ENCODE data around the gene CYP19A1. TPM values are rescaled to one million over a fixed set of nuclear protein-coding genes. Genes with fewer than 3 reads are reported as not detected.
A peak's percentile ranks its signal among the peaks of the same experiment; 100 is the strongest.

The CYP19A1 gene
- total and polyA plus RNA-seq, 4 donors = 0.29 to 1.4 (median 0.84) TPM

- Histone ChIP-seq H3K4me1 (ENCODE audit: control insufficient read depth, insufficient read depth, low read length) (peaks cover 25% of the 10 kb centered on the region), H3K27ac (ENCODE audit: low read depth, low read length) (no peak overlapping the region), H3K9me3 (ENCODE audit: control insufficient read depth, insufficient read depth, low read length) (no peaks in the 10 kb centered on the region), H3K4me3 (ENCODE audit: low read depth, low read length) (no peak overlapping the region), H3K27me3 (ENCODE audit: control insufficient read depth, insufficient read depth, low read length) (no peaks in the 10 kb centered on the region), H3K36me3 (ENCODE audit: control insufficient read depth, insufficient read depth, low read length) (no peaks in the 10 kb centered on the region)
- no CpG with 5 or more reads among the region's 5 CpGs for WGBS (ENCODE audit: insufficient coverage)
- peak in 2 of 6 donors; percentile 46 to 77 for DNase-seq (ENCODE audit: low read depth in 4 of 6, low spot score in 6 of 6)
Measured at GRCh38 chr15:51186181-51186705, 152.2 kb downstream of the CYP19A1 start.

- Histone ChIP-seq H3K9me3 (ENCODE audit: control insufficient read depth, insufficient read depth, low read length) (no peaks in the 10 kb centered on the region), H3K27me3 (ENCODE audit: control insufficient read depth, insufficient read depth, low read length) (no peaks in the 10 kb centered on the region), H3K27ac (ENCODE audit: low read depth, low read length) (peak overlapping the region; percentile 10), H3K36me3 (ENCODE audit: control insufficient read depth, insufficient read depth, low read length) (no peaks in the 10 kb centered on the region), H3K4me3 (ENCODE audit: low read depth, low read length) (no peak overlapping the region), H3K4me1 (ENCODE audit: control insufficient read depth, insufficient read depth, low read length) (peaks cover 23% of the 10 kb centered on the region)
- WGBS (ENCODE audit: insufficient coverage) = 45% methylated on average over 7 of the region's 12 CpGs
- DNase-seq (ENCODE audit: low read depth in 4 of 6, low spot score in 6 of 6) = peak in 2 of 6 donors; percentile 38 to 83
Measured at GRCh38 chr15:51185213-51186159, 152.9 kb downstream of the CYP19A1 start.

GRCh38 chr15:51184627-51185026 lies 153.8 kb downstream of the CYP19A1 start:
- no peaks in the 10 kb centered on the region for H3K27me3 ChIP-seq (ENCODE audit: control insufficient read depth, insufficient read depth, low read length)
- WGBS (ENCODE audit: insufficient coverage) = no CpG with 5 or more reads among the region's 6 CpGs
- no peak overlapping the region for H3K27ac ChIP-seq (ENCODE audit: low read depth, low read length)
- H3K9me3 ChIP-seq (ENCODE audit: control insufficient read depth, insufficient read depth, low read length) = no peaks in the 10 kb centered on the region
- H3K36me3 ChIP-seq (ENCODE audit: control insufficient read depth, insufficient read depth, low read length) = no peaks in the 10 kb centered on the region
- H3K4me1 ChIP-seq (ENCODE audit: control insufficient read depth, insufficient read depth, low read length) = peaks cover 20% of the 10 kb centered on the region
- DNase-seq (ENCODE audit: low read depth in 4 of 6, low spot score in 6 of 6) = peak in 1 of 6 donors; percentile 51
- no peak overlapping the region for H3K4me3 ChIP-seq (ENCODE audit: low read depth, low read length)

GRCh38 chr15:51183076-51183475 lies 155.3 kb downstream of the CYP19A1 start:
- Histone ChIP-seq H3K36me3 (ENCODE audit: control insufficient read depth, insufficient read depth, low read length) (no peaks in the 10 kb centered on the region), H3K4me1 (ENCODE audit: control insufficient read depth, insufficient read depth, low read length) (peaks cover 19% of the 10 kb centered on the region), H3K4me3 (ENCODE audit: low read depth, low read length) (no peak overlapping the region), H3K27me3 (ENCODE audit: control insufficient read depth, insufficient read depth, low read length) (no peaks in the 10 kb centered on the region), H3K27ac (ENCODE audit: low read depth, low read length) (no peak overlapping the region), H3K9me3 (ENCODE audit: control insufficient read depth, insufficient read depth, low read length) (no peaks in the 10 kb centered on the region)
- no peak for DNase-seq (ENCODE audit: low read depth in 4 of 6, low spot score in 6 of 6)
- 80% methylated on average over 3 of the region's 5 CpGs for WGBS (ENCODE audit: insufficient coverage)

GRCh38 chr15:51181905-51182304 lies 156.5 kb downstream of the CYP19A1 start:
- H3K27ac ChIP-seq (ENCODE audit: low read depth, low read length) = no peak overlapping the region
- H3K4me1 ChIP-seq (ENCODE audit: control insufficient read depth, insufficient read depth, low read length) = peaks cover 9% of the 10 kb centered on the region
- WGBS (ENCODE audit: insufficient coverage) = no CpG with 5 or more reads among the region's 1 CpG
- no peaks in the 10 kb centered on the region for H3K36me3 ChIP-seq (ENCODE audit: control insufficient read depth, insufficient read depth, low read length)
- no peaks in the 10 kb centered on the region for H3K27me3 ChIP-seq (ENCODE audit: control insufficient read depth, insufficient read depth, low read length)
- no peaks in the 10 kb centered on the region for H3K9me3 ChIP-seq (ENCODE audit: control insufficient read depth, insufficient read depth, low read length)
- no peak overlapping the region for H3K4me3 ChIP-seq (ENCODE audit: low read depth, low read length)
- DNase-seq (ENCODE audit: low read depth in 4 of 6, low spot score in 6 of 6) = no peak

GRCh38 chr15:51181221-51181620 lies 157.2 kb downstream of the CYP19A1 start:
- 86% methylated on average over 2 of the region's 3 CpGs for WGBS (ENCODE audit: insufficient coverage)

GRCh38 chr15:51180534-51180933 lies 157.9 kb downstream of the CYP19A1 start:
- Histone ChIP-seq H3K36me3 (ENCODE audit: control insufficient read depth, insufficient read depth, low read length) (no peaks in the 10 kb centered on the region), H3K27ac (ENCODE audit: low read depth, low read length) (no peak overlapping the region), H3K4me3 (ENCODE audit: low read depth, low read length) (no peak overlapping the region), H3K27me3 (ENCODE audit: control insufficient read depth, insufficient read depth, low read length) (no peaks in the 10 kb centered on the region), H3K9me3 (ENCODE audit: control insufficient read depth, insufficient read depth, low read length) (no peaks in the 10 kb centered on the region), H3K4me1 (ENCODE audit: control insufficient read depth, insufficient read depth, low read length) (peaks cover 4% of the 10 kb centered on the region)
- WGBS (ENCODE audit: insufficient coverage) = no CpG with 5 or more reads among the region's 1 CpG
- no peak for DNase-seq (ENCODE audit: low read depth in 4 of 6, low spot score in 6 of 6)

More at GRCh38 chr15:51181221-51181620, 157.2 kb downstream of the CYP19A1 start:
- Histone ChIP-seq H3K4me3 (ENCODE audit: low read depth, low read length) (no peak overlapping the region), H3K27ac (ENCODE audit: low read depth, low read length) (no peak overlapping the region), H3K27me3 (ENCODE audit: control insufficient read depth, insufficient read depth, low read length) (no peaks in the 10 kb centered on the region), H3K36me3 (ENCODE audit: control insufficient read depth, insufficient read depth, low read length) (no peaks in the 10 kb centered on the region), H3K9me3 (ENCODE audit: control insufficient read depth, insufficient read depth, low read length) (no peaks in the 10 kb centered on the region), H3K4me1 (ENCODE audit: control insufficient read depth, insufficient read depth, low read length) (peaks cover 4% of the 10 kb centered on the region)
- no peak for DNase-seq (ENCODE audit: low read depth in 4 of 6, low spot score in 6 of 6)

GRCh38 chr15:51180011-51180410 lies 158.4 kb downstream of the CYP19A1 start:
- H3K27me3 ChIP-seq (ENCODE audit: control insufficient read depth, insufficient read depth, low read length) = no peaks in the 10 kb centered on the region
- no peaks in the 10 kb centered on the region for H3K36me3 ChIP-seq (ENCODE audit: control insufficient read depth, insufficient read depth, low read length)
- DNase-seq (ENCODE audit: low read depth in 4 of 6, low spot score in 6 of 6) = no peak
- no peak overlapping the region for H3K4me3 ChIP-seq (ENCODE audit: low read depth, low read length)
- H3K4me1 ChIP-seq (ENCODE audit: control insufficient read depth, insufficient read depth, low read length) = peaks cover 4% of the 10 kb centered on the region
- no peaks in the 10 kb centered on the region for H3K9me3 ChIP-seq (ENCODE audit: control insufficient read depth, insufficient read depth, low read length)
- 92% methylated on average over 2 of the region's 3 CpGs for WGBS (ENCODE audit: insufficient coverage)
- H3K27ac ChIP-seq (ENCODE audit: low read depth, low read length) = no peak overlapping the region

GRCh38 chr15:51172193-51172592 lies 166.2 kb downstream of the CYP19A1 start:
- WGBS (ENCODE audit: insufficient coverage) = no CpG with 5 or more reads among the region's 3 CpGs
- H3K36me3 ChIP-seq (ENCODE audit: control insufficient read depth, insufficient read depth, low read length) = no peaks in the 10 kb centered on the region
- no peak overlapping the region for H3K27ac ChIP-seq (ENCODE audit: low read depth, low read length)
- H3K4me3 ChIP-seq (ENCODE audit: low read depth, low read length) = no peak overlapping the region
- DNase-seq (ENCODE audit: low read depth in 4 of 6, low spot score in 6 of 6) = peak in 1 of 6 donors; percentile 76
- no peaks in the 10 kb centered on the region for H3K27me3 ChIP-seq (ENCODE audit: control insufficient read depth, insufficient read depth, low read length)
- H3K9me3 ChIP-seq (ENCODE audit: control insufficient read depth, insufficient read depth, low read length) = no peaks in the 10 kb centered on the region
- H3K4me1 ChIP-seq (ENCODE audit: control insufficient read depth, insufficient read depth, low read length) = no peaks in the 10 kb centered on the region

GRCh38 chr15:51171634-51171932 lies 166.8 kb downstream of the CYP19A1 start:
- no peaks in the 10 kb centered on the region for H3K4me1 ChIP-seq (ENCODE audit: control insufficient read depth, insufficient read depth, low read length)
- 66% methylated on average over 3 of the region's 3 CpGs for WGBS (ENCODE audit: insufficient coverage)
- DNase-seq (ENCODE audit: low read depth in 4 of 6, low spot score in 6 of 6) = no peak
- H3K36me3 ChIP-seq (ENCODE audit: control insufficient read depth, insufficient read depth, low read length) = no peaks in the 10 kb centered on the region
- no peak overlapping the region for H3K27ac ChIP-seq (ENCODE audit: low read depth, low read length)
- no peak overlapping the region for H3K4me3 ChIP-seq (ENCODE audit: low read depth, low read length)
- H3K9me3 ChIP-seq (ENCODE audit: control insufficient read depth, insufficient read depth, low read length) = no peaks in the 10 kb centered on the region
- H3K27me3 ChIP-seq (ENCODE audit: control insufficient read depth, insufficient read depth, low read length) = no peaks in the 10 kb centered on the region

All from spinal cord (tissue), 10 donors.